GM23338 (cell line): ENCODE results near the gene TRIM13. TPM values are rescaled to one million over a fixed set of nuclear protein-coding genes. Genes with fewer than 3 reads are reported as not detected.
A peak's percentile ranks its signal among the peaks of the same experiment; 100 is the strongest.

Experiments
- ATAC-seq: fragments of 200-7000 bp; cut with Tn5 transposase; 3 replicates; pipeline ENCODE4 v1.9.1; 2020
- DNase-seq: peaks from one replicate; pipeline ENCODE4 v3.0.0-alpha.2; 2015; ENCODE audit warnings: low spot score
- H2AFZ ChIP-seq: fragments of 200-600 bp; sonication (generic); 2 replicates; pipeline ENCODE4 v1.8.0; 2016; ENCODE audit warnings: antibody characterized with exemption, mild to moderate bottlenecking, moderate library complexity
- H3F3A ChIP-seq: fragments of 200-600 bp; sonication (generic); replicated peaks from 2 replicates; pipeline ENCODE4 v1.8.0; 2017; ENCODE audit warnings: antibody characterized with exemption, mixed run types, low read depth
- H3K27ac ChIP-seq: fragments of 200-600 bp; sonication (generic); 2 replicates; pipeline ENCODE4 v1.6.1; 2016; ENCODE audit warnings: low read depth
- H3K27me3 ChIP-seq: fragments of 200-600 bp; sonication (generic); 2 replicates; pipeline ENCODE4 v1.8.0; 2016; ENCODE audit warnings: mild to moderate bottlenecking, mixed run types, moderate library complexity; ENCODE audit not compliant: insufficient read depth
- H3K36me3 ChIP-seq: fragments of 200-600 bp; sonication (generic); 2 replicates; pipeline ENCODE4 v1.8.0; 2016; ENCODE audit warnings: mild to moderate bottlenecking; ENCODE audit not compliant: insufficient read depth
- H3K4me1 ChIP-seq: fragments of 200-600 bp; sonication (generic); 2 replicates; pipeline ENCODE4 v1.8.0; 2016; ENCODE audit warnings: mild to moderate bottlenecking, moderate library complexity; ENCODE audit not compliant: insufficient read depth
- H3K4me2 ChIP-seq: fragments of 200-600 bp; sonication (generic); 2 replicates; pipeline ENCODE4 v1.7.1; 2017; ENCODE audit warnings: mixed run types
- H3K4me3 ChIP-seq: fragments of 200-600 bp; sonication (generic); 2 replicates; pipeline ENCODE4 v1.6.1; 2016; ENCODE audit warnings: mixed run types
- H3K79me2 ChIP-seq: fragments of 200-600 bp; sonication (generic); replicated peaks from 2 replicates; pipeline ENCODE4 v1.8.0; 2017; ENCODE audit warnings: mild to moderate bottlenecking; ENCODE audit not compliant: insufficient read depth
- H3K9me2 ChIP-seq: fragments of 200-600 bp; sonication (generic); 2 replicates; pipeline ENCODE4 v1.8.0; 2017; ENCODE audit not compliant: insufficient read depth
- H4K20me1 ChIP-seq: fragments of 200-600 bp; sonication (generic); replicated peaks from 2 replicates; pipeline ENCODE4 v1.8.0; 2017; ENCODE audit warnings: mild to moderate bottlenecking; ENCODE audit not compliant: insufficient read depth
- H3K27ac Mint-ChIP-seq: 2 replicates; pipeline ENCODE4 v1.8.0; 2020; ENCODE audit warnings: inconsistent platforms, mild to moderate bottlenecking, moderate library complexity, mixed read lengths
- H3K27me3 Mint-ChIP-seq: 3 replicates; pipeline ENCODE4 v1.8.0; 2022; ENCODE audit warnings: low read depth, mild to moderate bottlenecking, moderate library complexity, mixed read lengths, inconsistent platforms; ENCODE audit not compliant: insufficient read depth, poor library complexity
- H3K36me3 Mint-ChIP-seq: 3 replicates; pipeline ENCODE4 v1.8.0; 2021; ENCODE audit warnings: low read depth, mild to moderate bottlenecking, inconsistent platforms, moderate library complexity, mixed read lengths
- H3K4me1 Mint-ChIP-seq: 3 replicates; pipeline ENCODE4 v1.8.0; 2020; ENCODE audit warnings: mild to moderate bottlenecking, inconsistent platforms, mixed read lengths
- H3K4me3 Mint-ChIP-seq: 3 replicates; pipeline ENCODE4 v1.8.0; 2021; ENCODE audit warnings: moderate library complexity, mild to moderate bottlenecking, inconsistent platforms, mixed read lengths
- H3K9me3 Mint-ChIP-seq: 3 replicates; pipeline ENCODE4 v1.8.0; 2020; ENCODE audit warnings: moderate library complexity, mild to moderate bottlenecking, inconsistent platforms, mixed read lengths
- CREB1 ChIP-seq: fragments of 250-450 bp; sonication (Bioruptor Pico); IDR thresholded peaks from 2 replicates; pipeline ENCODE4 v1.5.0; 2020; ENCODE audit warnings: low read depth, mild to moderate bottlenecking, moderate library complexity
- EZH2 ChIP-seq: fragments of 200-600 bp; sonication (generic); IDR thresholded peaks from one replicate; pipeline ENCODE4 v1.8.0; 2017; ENCODE audit warnings: antibody characterized with exemption, mild to moderate bottlenecking, low read depth; ENCODE audit not compliant: unreplicated experiment
- EZH2phosphoT487 ChIP-seq: fragments of 200-600 bp; sonication (generic); IDR thresholded peaks from one replicate; pipeline ENCODE4 v1.8.1; 2018; ENCODE audit warnings: antibody characterized with exemption; ENCODE audit not compliant: unreplicated experiment
- JUNB ChIP-seq: IDR thresholded peaks from one replicate; pipeline ENCODE4 v1.6.1; 2016; ENCODE audit warnings: antibody characterized with exemption; ENCODE audit not compliant: unreplicated experiment
- NANOG ChIP-seq: IDR thresholded peaks from 2 replicates; pipeline ENCODE4 v1.6.1; 2016; ENCODE audit warnings: antibody characterized with exemption, borderline replicate concordance
- POLR2AphosphoS5 ChIP-seq: IDR thresholded peaks from 2 replicates; pipeline ENCODE4 v1.6.1; 2016; ENCODE audit warnings: antibody characterized with exemption, low read depth
- STAT1 ChIP-seq: IDR thresholded peaks from one replicate; pipeline ENCODE4 v1.6.1; 2016; ENCODE audit warnings: antibody characterized with exemption; ENCODE audit not compliant: unreplicated experiment
- ZNF114 ChIP-seq: fragments of 250-450 bp; sonication (Bioruptor Pico); IDR thresholded peaks from 2 replicates; pipeline ENCODE4 v1.5.0; 2020; ENCODE audit warnings: mild to moderate bottlenecking, moderate library complexity
- ZNF331 ChIP-seq: fragments of 250-450 bp; sonication (Bioruptor Pico); IDR thresholded peaks from 2 replicates; pipeline ENCODE4 v1.5.0; 2020; ENCODE audit warnings: low read depth, mild to moderate bottlenecking, moderate library complexity
- polyA plus RNA-seq: library from polyadenylated mRNA; unstranded; fragments of >200 nt; fragmentation: Nextera tagmentation; extraction: Ambion mirVana; gene quantifications from 2 replicates; pipeline ENCODE4 v1.2.1, GENCODE V29; 2016
- total RNA-seq: library from RNA; depleted of rRNA; stranded (reverse); fragments of >200 nt; shearing (Covaris generic); gene quantifications from 2 replicates; pipeline ENCODE4 v1.2.3, GENCODE V29; 2014
- TF ChIP-seq, protein P1 (sequence below), 2 experiments: fragments of 200-600 bp in 1 of 2; sonication (generic) in 1 of 2; conservative IDR thresholded peaks; 2 replicates each; pipeline versions ENCODE4 v1.5.1 to v1.6.1; 2016 to 2017; ENCODE audit warnings: antibody characterized with exemption in 2 of 2, low read depth in 2 of 2, mild to moderate bottlenecking in 2 of 2, moderate library complexity in 1 of 2
- TF ChIP-seq, protein P2 (sequence below): fragments of 250-450 bp; sonication (Bioruptor Pico); IDR thresholded peaks from 2 replicates; pipeline ENCODE4 v1.5.0; 2020; ENCODE audit warnings: mild to moderate bottlenecking, moderate library complexity
- TF ChIP-seq, protein P3 (sequence below): IDR thresholded peaks from one replicate; pipeline ENCODE4 v1.6.1; 2018; ENCODE audit warnings: antibody characterized with exemption; ENCODE audit not compliant: unreplicated experiment
- TF ChIP-seq, protein P4 (sequence below): IDR thresholded peaks from 2 replicates; pipeline ENCODE4 v1.6.1; 2016; ENCODE audit warnings: antibody characterized with exemption

TRIM13 gene
- total and polyA plus RNA-seq, 2 experiments from 2014 or later = 23.0 to 25.3 TPM

DNA sequence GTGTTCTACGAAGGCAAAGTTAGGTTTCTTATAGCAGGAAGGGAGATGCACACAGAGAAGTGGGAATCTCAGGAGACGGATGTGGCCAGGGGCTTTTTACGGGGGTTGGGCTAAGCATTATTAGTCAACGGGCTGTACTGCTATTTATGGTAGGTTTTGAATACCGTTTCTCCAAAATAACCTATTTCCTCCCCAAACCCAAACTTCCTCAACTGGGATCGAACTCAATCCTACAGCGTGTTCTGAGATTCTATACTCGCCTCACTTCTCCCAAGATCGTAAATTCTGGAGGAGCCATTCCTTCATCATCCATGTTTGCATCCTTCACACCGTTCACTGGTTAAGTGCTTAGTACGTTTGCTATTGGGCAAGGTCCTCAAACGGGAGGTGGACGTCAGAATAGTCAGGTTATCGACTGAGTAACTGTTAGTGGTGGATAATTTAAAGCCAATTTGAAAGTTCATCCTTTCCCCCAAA lies 1.2 kb upstream of the TRIM13 start:
- Histone ChIP-seq H3K27me3 (peaks cover 18% of the 10 kb centered on the region), H3K27ac (no peak overlapping the region), H2AFZ (peak overlapping the region; percentile 52; the same call in 1 of the 2 replicates), H3K4me1 (peaks cover 14% of the 10 kb centered on the region), H3K9me2 (no peaks in the 10 kb centered on the region), H3F3A (no peaks in the 10 kb centered on the region), H3K4me3 (peak overlapping the region; percentile 80), H4K20me1 (no peaks in the 10 kb centered on the region), H3K79me2 (peaks cover 14% of the 10 kb centered on the region), H3K36me3 (no peaks in the 10 kb centered on the region), H3K4me2 (peak overlapping the region; percentile 80)
- Mint-ChIP-seq H3K4me3 (peak overlapping the region; percentile 70), H3K27me3 (peaks cover 5% of the 10 kb centered on the region), H3K27ac (no peak overlapping the region), H3K36me3 (peaks cover 30% of the 10 kb centered on the region), H3K4me1 (peaks cover 28% of the 10 kb centered on the region), H3K9me3 (no peaks in the 10 kb centered on the region; the same call in 2 of the 3 replicates)
- peak; percentile 49 for DNase-seq
- TF ChIP-seq, protein P1, sequence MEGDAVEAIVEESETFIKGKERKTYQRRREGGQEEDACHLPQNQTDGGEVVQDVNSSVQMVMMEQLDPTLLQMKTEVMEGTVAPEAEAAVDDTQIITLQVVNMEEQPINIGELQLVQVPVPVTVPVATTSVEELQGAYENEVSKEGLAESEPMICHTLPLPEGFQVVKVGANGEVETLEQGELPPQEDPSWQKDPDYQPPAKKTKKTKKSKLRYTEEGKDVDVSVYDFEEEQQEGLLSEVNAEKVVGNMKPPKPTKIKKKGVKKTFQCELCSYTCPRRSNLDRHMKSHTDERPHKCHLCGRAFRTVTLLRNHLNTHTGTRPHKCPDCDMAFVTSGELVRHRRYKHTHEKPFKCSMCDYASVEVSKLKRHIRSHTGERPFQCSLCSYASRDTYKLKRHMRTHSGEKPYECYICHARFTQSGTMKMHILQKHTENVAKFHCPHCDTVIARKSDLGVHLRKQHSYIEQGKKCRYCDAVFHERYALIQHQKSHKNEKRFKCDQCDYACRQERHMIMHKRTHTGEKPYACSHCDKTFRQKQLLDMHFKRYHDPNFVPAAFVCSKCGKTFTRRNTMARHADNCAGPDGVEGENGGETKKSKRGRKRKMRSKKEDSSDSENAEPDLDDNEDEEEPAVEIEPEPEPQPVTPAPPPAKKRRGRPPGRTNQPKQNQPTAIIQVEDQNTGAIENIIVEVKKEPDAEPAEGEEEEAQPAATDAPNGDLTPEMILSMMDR (conservative IDR thresholded peaks at IDR 0.05; ENCODE audit: low read depth in 2 of 2) = no peak
- TF ChIP-seq NANOG (no peak), ZNF331 (CRISPR knock-in tag) (no peak), JUNB (no peak), CREB1 (no peak), ZNF114 (no peak), EZH2 (no peak), EZH2phosphoT487 (no peak), STAT1 (no peak), POLR2AphosphoS5 (no peak; the same call in 1 of the 2 replicates)
- TF ChIP-seq, protein P2, sequence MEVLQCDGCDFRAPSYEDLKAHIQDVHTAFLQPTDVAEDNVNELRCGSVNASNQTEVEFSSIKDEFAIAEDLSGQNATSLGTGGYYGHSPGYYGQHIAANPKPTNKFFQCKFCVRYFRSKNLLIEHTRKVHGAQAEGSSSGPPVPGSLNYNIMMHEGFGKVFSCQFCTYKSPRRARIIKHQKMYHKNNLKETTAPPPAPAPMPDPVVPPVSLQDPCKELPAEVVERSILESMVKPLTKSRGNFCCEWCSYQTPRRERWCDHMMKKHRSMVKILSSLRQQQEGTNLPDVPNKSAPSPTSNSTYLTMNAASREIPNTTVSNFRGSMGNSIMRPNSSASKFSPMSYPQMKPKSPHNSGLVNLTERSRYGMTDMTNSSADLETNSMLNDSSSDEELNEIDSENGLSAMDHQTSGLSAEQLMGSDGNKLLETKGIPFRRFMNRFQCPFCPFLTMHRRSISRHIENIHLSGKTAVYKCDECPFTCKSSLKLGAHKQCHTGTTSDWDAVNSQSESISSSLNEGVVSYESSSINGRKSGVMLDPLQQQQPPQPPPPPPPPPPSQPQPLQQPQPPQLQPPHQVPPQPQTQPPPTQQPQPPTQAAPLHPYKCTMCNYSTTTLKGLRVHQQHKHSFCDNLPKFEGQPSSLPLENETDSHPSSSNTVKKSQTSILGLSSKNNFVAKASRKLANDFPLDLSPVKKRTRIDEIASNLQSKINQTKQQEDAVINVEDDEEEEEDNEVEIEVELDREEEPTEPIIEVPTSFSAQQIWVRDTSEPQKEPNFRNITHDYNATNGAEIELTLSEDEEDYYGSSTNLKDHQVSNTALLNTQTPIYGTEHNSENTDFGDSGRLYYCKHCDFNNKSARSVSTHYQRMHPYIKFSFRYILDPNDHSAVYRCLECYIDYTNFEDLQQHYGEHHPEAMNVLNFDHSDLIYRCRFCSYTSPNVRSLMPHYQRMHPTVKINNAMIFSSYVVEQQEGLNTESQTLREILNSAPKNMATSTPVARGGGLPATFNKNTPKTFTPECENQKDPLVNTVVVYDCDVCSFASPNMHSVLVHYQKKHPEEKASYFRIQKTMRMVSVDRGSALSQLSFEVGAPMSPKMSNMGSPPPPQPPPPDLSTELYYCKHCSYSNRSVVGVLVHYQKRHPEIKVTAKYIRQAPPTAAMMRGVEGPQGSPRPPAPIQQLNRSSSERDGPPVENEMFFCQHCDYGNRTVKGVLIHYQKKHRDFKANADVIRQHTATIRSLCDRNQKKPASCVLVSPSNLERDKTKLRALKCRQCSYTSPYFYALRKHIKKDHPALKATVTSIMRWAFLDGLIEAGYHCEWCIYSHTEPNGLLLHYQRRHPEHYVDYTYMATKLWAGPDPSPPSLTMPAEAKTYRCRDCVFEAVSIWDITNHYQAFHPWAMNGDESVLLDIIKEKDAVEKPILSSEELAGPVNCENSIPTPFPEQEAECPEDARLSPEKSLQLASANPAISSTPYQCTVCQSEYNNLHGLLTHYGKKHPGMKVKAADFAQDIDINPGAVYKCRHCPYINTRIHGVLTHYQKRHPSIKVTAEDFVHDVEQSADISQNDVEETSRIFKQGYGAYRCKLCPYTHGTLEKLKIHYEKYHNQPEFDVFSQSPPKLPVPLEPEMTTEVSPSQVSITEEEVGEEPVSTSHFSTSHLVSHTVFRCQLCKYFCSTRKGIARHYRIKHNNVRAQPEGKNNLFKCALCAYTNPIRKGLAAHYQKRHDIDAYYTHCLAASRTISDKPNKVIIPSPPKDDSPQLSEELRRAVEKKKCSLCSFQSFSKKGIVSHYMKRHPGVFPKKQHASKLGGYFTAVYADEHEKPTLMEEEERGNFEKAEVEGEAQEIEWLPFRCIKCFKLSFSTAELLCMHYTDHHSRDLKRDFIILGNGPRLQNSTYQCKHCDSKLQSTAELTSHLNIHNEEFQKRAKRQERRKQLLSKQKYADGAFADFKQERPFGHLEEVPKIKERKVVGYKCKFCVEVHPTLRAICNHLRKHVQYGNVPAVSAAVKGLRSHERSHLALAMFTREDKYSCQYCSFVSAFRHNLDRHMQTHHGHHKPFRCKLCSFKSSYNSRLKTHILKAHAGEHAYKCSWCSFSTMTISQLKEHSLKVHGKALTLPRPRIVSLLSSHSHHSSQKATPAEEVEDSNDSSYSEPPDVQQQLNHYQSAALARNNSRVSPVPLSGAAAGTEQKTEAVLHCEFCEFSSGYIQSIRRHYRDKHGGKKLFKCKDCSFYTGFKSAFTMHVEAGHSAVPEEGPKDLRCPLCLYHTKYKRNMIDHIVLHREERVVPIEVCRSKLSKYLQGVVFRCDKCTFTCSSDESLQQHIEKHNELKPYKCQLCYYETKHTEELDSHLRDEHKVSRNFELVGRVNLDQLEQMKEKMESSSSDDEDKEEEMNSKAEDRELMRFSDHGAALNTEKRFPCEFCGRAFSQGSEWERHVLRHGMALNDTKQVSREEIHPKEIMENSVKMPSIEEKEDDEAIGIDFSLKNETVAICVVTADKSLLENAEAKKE (CRISPR knock-in tag) = no peak
- TF ChIP-seq, protein P3, sequence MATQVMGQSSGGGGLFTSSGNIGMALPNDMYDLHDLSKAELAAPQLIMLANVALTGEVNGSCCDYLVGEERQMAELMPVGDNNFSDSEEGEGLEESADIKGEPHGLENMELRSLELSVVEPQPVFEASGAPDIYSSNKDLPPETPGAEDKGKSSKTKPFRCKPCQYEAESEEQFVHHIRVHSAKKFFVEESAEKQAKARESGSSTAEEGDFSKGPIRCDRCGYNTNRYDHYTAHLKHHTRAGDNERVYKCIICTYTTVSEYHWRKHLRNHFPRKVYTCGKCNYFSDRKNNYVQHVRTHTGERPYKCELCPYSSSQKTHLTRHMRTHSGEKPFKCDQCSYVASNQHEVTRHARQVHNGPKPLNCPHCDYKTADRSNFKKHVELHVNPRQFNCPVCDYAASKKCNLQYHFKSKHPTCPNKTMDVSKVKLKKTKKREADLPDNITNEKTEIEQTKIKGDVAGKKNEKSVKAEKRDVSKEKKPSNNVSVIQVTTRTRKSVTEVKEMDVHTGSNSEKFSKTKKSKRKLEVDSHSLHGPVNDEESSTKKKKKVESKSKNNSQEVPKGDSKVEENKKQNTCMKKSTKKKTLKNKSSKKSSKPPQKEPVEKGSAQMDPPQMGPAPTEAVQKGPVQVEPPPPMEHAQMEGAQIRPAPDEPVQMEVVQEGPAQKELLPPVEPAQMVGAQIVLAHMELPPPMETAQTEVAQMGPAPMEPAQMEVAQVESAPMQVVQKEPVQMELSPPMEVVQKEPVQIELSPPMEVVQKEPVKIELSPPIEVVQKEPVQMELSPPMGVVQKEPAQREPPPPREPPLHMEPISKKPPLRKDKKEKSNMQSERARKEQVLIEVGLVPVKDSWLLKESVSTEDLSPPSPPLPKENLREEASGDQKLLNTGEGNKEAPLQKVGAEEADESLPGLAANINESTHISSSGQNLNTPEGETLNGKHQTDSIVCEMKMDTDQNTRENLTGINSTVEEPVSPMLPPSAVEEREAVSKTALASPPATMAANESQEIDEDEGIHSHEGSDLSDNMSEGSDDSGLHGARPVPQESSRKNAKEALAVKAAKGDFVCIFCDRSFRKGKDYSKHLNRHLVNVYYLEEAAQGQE = no peak
- TF ChIP-seq, protein P4, sequence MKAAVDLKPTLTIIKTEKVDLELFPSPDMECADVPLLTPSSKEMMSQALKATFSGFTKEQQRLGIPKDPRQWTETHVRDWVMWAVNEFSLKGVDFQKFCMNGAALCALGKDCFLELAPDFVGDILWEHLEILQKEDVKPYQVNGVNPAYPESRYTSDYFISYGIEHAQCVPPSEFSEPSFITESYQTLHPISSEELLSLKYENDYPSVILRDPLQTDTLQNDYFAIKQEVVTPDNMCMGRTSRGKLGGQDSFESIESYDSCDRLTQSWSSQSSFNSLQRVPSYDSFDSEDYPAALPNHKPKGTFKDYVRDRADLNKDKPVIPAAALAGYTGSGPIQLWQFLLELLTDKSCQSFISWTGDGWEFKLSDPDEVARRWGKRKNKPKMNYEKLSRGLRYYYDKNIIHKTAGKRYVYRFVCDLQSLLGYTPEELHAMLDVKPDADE = no peak
- ATAC-seq = peak; percentile 1; the same call in 1 of the 3 replicates
